ENCODE measurements around the gene ZSWIM3. TPM values are rescaled to one million over a fixed set of nuclear protein-coding genes. Genes with fewer than 3 reads are reported as not detected.
A peak's percentile ranks its signal among the peaks of the same experiment; 100 is the strongest.

The ZSWIM3 gene
- total RNA-seq, 2 experiments from 2014 or later: 3.5 to 3.6 TPM

DNA sequence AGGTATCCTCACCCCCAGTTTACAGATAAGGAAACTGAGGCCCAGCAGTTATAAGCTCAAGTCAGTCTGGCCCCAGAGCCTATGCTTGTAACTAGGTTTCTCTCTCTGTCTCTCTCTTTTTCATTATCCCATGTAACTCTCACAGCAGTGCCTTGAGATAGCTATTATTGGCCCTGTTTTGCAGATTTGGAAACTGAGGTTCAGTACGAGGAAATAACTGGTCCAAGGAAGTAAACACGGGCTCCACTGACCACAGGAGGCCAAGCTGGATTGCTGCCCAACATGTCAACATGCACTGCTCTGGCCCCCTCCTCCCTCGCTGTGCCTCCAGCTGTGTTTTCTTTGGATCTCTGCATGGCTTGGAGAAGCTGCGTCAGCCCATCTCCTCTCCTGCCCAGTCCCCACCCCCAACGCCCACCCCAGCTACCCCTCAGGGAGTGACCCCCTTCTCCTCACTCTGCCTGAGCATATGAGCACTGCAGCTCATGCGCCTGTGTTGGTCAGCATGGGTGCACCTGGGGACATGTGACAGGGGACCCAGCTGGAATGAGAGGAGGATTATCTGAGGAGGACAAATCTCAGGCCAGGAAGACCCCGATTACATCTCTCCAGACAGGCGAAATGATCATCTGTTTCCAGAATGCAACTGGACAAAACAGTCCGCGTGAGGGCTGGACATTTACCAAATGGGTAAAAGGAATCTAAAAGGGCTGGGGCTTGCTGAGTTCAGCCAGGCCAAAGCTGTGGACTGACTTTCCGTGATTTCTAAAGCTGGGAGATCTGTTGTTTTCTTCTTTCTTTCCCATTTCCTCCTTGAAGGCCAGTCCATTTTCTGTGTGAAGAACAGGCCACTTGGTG lies 62.4 kb downstream of the ZSWIM3 start:
- CTCF ChIA-PET: interaction anchor here (1.3 to 1.9 kb wide), 3 partner anchors 14 to 121 kb away, joined by 3 to 8 read pairs (median 7); no protein-coding TSS in a partner anchor
- Mint-ChIP-seq H3K27ac (no peak overlapping the region), H3K36me3 (ENCODE audit: low read depth) (no peaks in the 10 kb centered on the region), H3K9me3 (no peaks in the 10 kb centered on the region), H3K4me3 (no peak overlapping the region), H3K4me1 (ENCODE audit: low read depth) (peaks cover 3% of the 10 kb centered on the region), H3K27me3 (peaks cover 8% of the 10 kb centered on the region)
- TF ChIP-seq CTCF (IDR thresholded peaks at IDR 0.05): no peak
- DNase-seq (no peak), ATAC-seq (no peak)
- POLR2A ChIA-PET: interaction anchor here (1.3 to 2.8 kb wide), 3 partner anchors 13 to 61 kb away, joined by 3 to 13 read pairs (median 3); partner anchors contain the start of gene PCIF1
- intact Hi-C loops (cut with micrococcal nuclease): no loop called here

DNA sequence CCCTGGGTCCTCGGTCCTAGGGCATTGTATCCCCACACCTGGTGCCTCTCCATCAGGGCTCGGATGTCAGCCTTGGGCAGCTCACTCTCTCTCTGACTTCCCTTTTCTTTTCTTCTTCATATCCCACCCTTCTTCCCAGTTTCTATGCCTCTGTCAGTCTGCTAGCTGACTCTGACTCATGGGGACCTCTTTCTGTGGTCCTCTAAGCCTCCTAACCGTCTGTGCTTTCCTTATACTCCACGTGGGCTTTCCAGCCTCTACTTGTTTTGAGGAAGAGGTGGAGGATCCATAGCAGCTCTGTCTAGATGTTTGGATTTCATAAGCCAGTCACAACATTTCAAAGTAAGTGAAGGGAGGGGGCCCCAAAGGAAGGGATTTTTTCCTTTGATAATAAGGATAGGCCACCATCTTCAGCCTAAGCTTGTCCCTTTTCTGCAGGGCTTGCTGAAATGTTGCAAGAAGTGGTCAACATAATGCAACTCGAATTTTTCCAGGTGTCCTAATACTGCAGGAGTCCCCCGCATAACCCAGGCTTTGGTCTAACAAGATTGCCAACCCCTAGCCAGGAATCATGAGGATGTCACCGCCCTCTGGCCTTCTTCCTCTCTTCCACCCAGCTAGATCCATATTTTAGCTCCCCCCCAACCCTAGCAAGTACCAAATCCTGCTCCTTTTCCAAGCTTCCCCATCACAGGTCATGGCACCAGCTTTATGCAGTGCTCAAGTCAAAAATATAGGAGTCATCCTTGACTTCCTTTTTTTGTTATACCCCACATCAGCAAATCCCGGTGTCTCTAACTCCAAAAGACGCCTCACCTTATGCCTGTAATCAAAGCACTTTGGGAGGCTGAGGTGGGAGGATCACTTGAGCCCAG lies 63.3 kb downstream of the ZSWIM3 start:
- TF ChIP-seq CTCF (IDR thresholded peaks at IDR 0.05): no peak
- DNase-seq: no peak
- CTCF ChIA-PET: interaction anchor here (1.3 to 1.9 kb wide), 3 partner anchors 13 to 122 kb away, joined by 3 to 8 read pairs (median 7); no protein-coding TSS in a partner anchor
- intact Hi-C loops (cut with micrococcal nuclease): no loop called here
- Mint-ChIP-seq H3K36me3 (ENCODE audit: low read depth) (no peaks in the 10 kb centered on the region), H3K27me3 (peaks cover 8% of the 10 kb centered on the region), H3K4me3 (no peak overlapping the region), H3K9me3 (no peaks in the 10 kb centered on the region), H3K4me1 (ENCODE audit: low read depth) (peaks cover 3% of the 10 kb centered on the region), H3K27ac (no peak overlapping the region)
- ATAC-seq: no peak
- POLR2A ChIA-PET: interaction anchor here (1.6 to 2.8 kb wide), 2 partner anchors 12 to 14 kb away, joined by 3 to 13 read pairs; partner anchors contain the start of gene PCIF1

GRCh38 chr20:45921337-45922189 lies 64.1 kb downstream of the ZSWIM3 start:
- peak; percentile 24 for DNase-seq
- Mint-ChIP-seq H3K27ac (no peak overlapping the region), H3K27me3 (peaks cover 8% of the 10 kb centered on the region), H3K36me3 (ENCODE audit: low read depth) (no peaks in the 10 kb centered on the region), H3K4me3 (no peak overlapping the region), H3K9me3 (no peaks in the 10 kb centered on the region), H3K4me1 (ENCODE audit: low read depth) (peaks cover 3% of the 10 kb centered on the region)
- intact Hi-C loops (cut with micrococcal nuclease): no loop called here
- TF ChIP-seq CTCF (IDR thresholded peaks at IDR 0.05): no peak
- CTCF ChIA-PET: interaction anchor here (1.3 to 1.5 kb wide), 2 partner anchors 12 to 48 kb away, joined by 3 to 7 read pairs; no protein-coding TSS in a partner anchor
- POLR2A ChIA-PET: interaction anchor here (0.9 to 2.8 kb wide), 4 partner anchors 11 to 37 kb away, joined by 3 to 13 read pairs (median 3); partner anchors contain the start of gene PCIF1
- peak; percentile 34 for ATAC-seq

DNA sequence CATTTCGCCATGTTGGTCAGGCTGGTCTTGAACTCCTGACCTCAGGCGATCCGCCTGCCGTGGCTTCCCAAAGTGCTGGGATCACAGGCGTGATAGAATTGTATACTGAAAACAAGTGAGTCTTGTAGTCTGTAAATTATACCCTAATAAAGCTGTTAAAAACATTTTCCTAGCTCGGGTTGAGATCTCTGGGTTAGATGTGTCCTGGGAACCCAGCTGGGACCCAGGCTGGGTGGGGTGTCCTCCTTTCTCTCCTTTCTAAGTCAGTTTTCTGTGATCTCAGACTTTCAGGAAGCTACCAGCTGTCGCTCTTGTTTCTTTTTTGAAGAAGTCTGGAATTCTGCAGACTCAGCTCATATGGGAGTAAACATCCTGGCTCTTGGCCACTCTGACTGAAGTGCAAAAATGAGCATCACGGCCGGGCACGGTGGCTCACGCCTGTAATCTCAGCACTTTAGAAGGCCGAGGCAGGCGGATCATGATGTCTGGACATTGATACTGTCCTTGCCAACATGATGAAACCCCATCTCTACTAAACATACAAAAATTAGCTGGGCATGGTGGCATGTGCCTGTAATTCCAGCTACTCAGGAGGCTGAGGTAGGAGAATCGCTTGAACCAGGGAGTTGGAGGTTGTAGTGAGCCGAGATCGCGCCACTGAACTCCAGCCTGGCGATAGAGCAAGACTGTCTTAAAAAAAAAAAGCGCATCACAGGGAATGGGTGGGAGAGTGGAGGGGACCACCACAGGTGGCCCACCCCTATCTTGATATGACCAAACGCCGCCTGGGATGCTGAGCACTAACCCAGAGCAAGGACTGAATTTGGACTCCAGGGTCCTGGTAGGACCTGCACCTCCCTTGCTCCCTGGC lies 67.2 kb downstream of the ZSWIM3 start:
- Mint-ChIP-seq H3K36me3 (ENCODE audit: low read depth) (no peaks in the 10 kb centered on the region), H3K27me3 (peaks cover 2% of the 10 kb centered on the region), H3K9me3 (no peaks in the 10 kb centered on the region), H3K27ac (no peak overlapping the region), H3K4me1 (ENCODE audit: low read depth) (peaks cover 3% of the 10 kb centered on the region), H3K4me3 (no peak overlapping the region)
- DNase-seq (no peak), ATAC-seq (no peak)
- ChIA-PET CTCF (interaction anchor here (1.1 to 2.0 kb wide), 4 partner anchors 9 to 126 kb away, joined by 3 to 9 read pairs (median 4); no protein-coding TSS in a partner anchor), POLR2A (interaction anchor here (0.7 to 1.8 kb wide), 3 partner anchors 9 to 43 kb away, joined by 3 to 17 read pairs (median 3); partner anchors contain the start of gene PCIF1)
- intact Hi-C loops (cut with micrococcal nuclease): no loop called here
- TF ChIP-seq CTCF (IDR thresholded peaks at IDR 0.05): no peak

Data from activated CD8-positive, alpha-beta T cell treated with anti-CD3 and anti-CD28 coated beads for 36 hours (primary cell).